ENCODE results near the gene RNF5.
"Not testable (repeated sequence)": the region's sequence is repeated elsewhere in the genome, so short reads cannot be mapped to it uniquely, and the experiment has no call there.

Gene RNF5

GRCh38 chr6:32177788-32178546 lies at the start of gene RNF5:
RNF5 (plus strand) TSS chr6:32178405; CDS start chr6:32178512, 107 bp downstream.
- peak; percentile 100 for DNase-seq

GRCh38 chr6:32128751-32129296 lies 49.4 kb upstream of the RNF5 start:
- DNase-seq = no peak

GRCh38 chr6:32129297-32130088 lies 48.7 kb upstream of the RNF5 start:
- peak; percentile 91 for DNase-seq

- no peak for DNase-seq
Observed at GRCh38 chr6:32131439-32131948, 46.7 kb upstream of the RNF5 start.

- no peak for DNase-seq
Observed at GRCh38 chr6:32132110-32132509, 46.1 kb upstream of the RNF5 start.

GRCh38 chr6:32133786-32134185 lies 44.4 kb upstream of the RNF5 start:
- DNase-seq = no peak

GRCh38 chr6:32137454-32137853 lies 40.8 kb upstream of the RNF5 start:
- no peak for DNase-seq

- no peak for DNase-seq
Observed at GRCh38 chr6:32139590-32139989, 38.6 kb upstream of the RNF5 start.

- no peak for DNase-seq
Observed at GRCh38 chr6:32140420-32141046, 37.7 kb upstream of the RNF5 start.

GRCh38 chr6:32144238-32144637 lies 34.0 kb upstream of the RNF5 start:
- not testable (repeated sequence) for DNase-seq

GRCh38 chr6:32146287-32146686 lies 31.9 kb upstream of the RNF5 start:
- DNase-seq = no peak

GRCh38 chr6:32146687-32147086 lies 31.5 kb upstream of the RNF5 start:
- DNase-seq = no peak

- DNase-seq = no peak
Observed at GRCh38 chr6:32147401-32148132, 30.6 kb upstream of the RNF5 start.

- DNase-seq = no peak
Observed at GRCh38 chr6:32148289-32149091, 29.7 kb upstream of the RNF5 start.

- no peak for DNase-seq
Observed at GRCh38 chr6:32149092-32149755, 29.0 kb upstream of the RNF5 start.

GRCh38 chr6:32149932-32150870 lies 28.0 kb upstream of the RNF5 start:
- DNase-seq = no peak

- no peak for DNase-seq
Observed at GRCh38 chr6:32151181-32151862, 26.9 kb upstream of the RNF5 start.

- DNase-seq = no peak
Observed at GRCh38 chr6:32151863-32152768, 26.1 kb upstream of the RNF5 start, which contains the start of gene PRRT1. PRRT1 (minus strand) TSS chr6:32151939; CDS start chr6:32151827, 112 bp downstream.
